Measurements from ENCODE around the gene CASS4. TPM values are rescaled to one million over a fixed set of nuclear protein-coding genes. Genes with fewer than 3 reads are reported as not detected.
A peak's percentile ranks its signal among the peaks of the same experiment; 100 is the strongest.

The CASS4 gene
- polyA plus RNA-seq, 1 experiment, result 36.8 TPM

- H3K27ac ChIP-seq (ENCODE audit: low read depth, low read length), result peak overlapping the region; percentile 65
- H3K4me3 ChIP-seq (ENCODE audit: low read depth, low read length), result no peak overlapping the region
- CTCF ChIA-PET, result interaction anchor here (0.9 kb wide), 1 partner anchor 15 kb away, joined by 3 read pairs; no protein-coding TSS in a partner anchor
- DNase-seq (ENCODE audit: low read depth, low spot score), result no peak
- POLR2A ChIA-PET, result interaction anchor here (3.1 kb wide), 1 partner anchor 8 kb away, joined by 52 read pairs; no protein-coding TSS in a partner anchor
- no peaks in the 10 kb centered on the region for H3K27me3 ChIP-seq (ENCODE audit: control insufficient read depth, insufficient read depth, low read length)
- TF ChIP-seq CTCF (IDR thresholded peaks at IDR 0.05; ENCODE audit: low read depth, low read length), result no peak
- H3K9me3 ChIP-seq (ENCODE audit: control insufficient read depth, insufficient read depth, low read length), result no peaks in the 10 kb centered on the region; the same call in 1 of the 2 replicates
Measured at GRCh38 chr20:56437196-56437960, 25.3 kb downstream of the CASS4 start.

- peak; percentile 32 for DNase-seq (ENCODE audit: low read depth, low spot score)
- Histone ChIP-seq H3K27ac (ENCODE audit: low read depth, low read length) (peak overlapping the region; percentile 97), H3K9me3 (ENCODE audit: control insufficient read depth, insufficient read depth, low read length) (no peaks in the 10 kb centered on the region; the same call in 1 of the 2 replicates), H3K4me3 (ENCODE audit: low read depth, low read length) (no peak overlapping the region), H3K27me3 (ENCODE audit: control insufficient read depth, insufficient read depth, low read length) (no peaks in the 10 kb centered on the region)
- TF ChIP-seq CTCF (IDR thresholded peaks at IDR 0.05; ENCODE audit: low read depth, low read length), result no peak
- CTCF ChIA-PET, result interaction anchor here (1.0 kb wide), 1 partner anchor 32 kb away, joined by 4 read pairs; no protein-coding TSS in a partner anchor
- POLR2A ChIA-PET, result interaction anchor here (0.7 to 3.1 kb wide), 3 partner anchors 9 to 46 kb away, joined by 3 to 52 read pairs (median 3); partner anchors contain the start of genes AURKA and CSTF1
Measured at GRCh38 chr20:56438284-56438683, 26.2 kb downstream of the CASS4 start.

- DNase-seq (ENCODE audit: low read depth, low spot score), result peak; percentile 100
- Histone ChIP-seq H3K27me3 (ENCODE audit: control insufficient read depth, insufficient read depth, low read length) (no peaks in the 10 kb centered on the region), H3K4me3 (ENCODE audit: low read depth, low read length) (no peak overlapping the region), H3K9me3 (ENCODE audit: control insufficient read depth, insufficient read depth, low read length) (no peaks in the 10 kb centered on the region; the same call in 1 of the 2 replicates), H3K27ac (ENCODE audit: low read depth, low read length) (peak overlapping the region; percentile 97)
- TF ChIP-seq CTCF (IDR thresholded peaks at IDR 0.05; ENCODE audit: low read depth, low read length), result no peak
- CTCF ChIA-PET, result no interaction called here
- POLR2A ChIA-PET, result interaction anchor here (1.0 to 3.1 kb wide), 12 partner anchors 10 to 76 kb away, joined by 3 to 52 read pairs (median 8); partner anchors contain the start of genes AURKA, CASS4, CSTF1 and RTF2
Measured at GRCh38 chr20:56439771-56440291, 27.8 kb downstream of the CASS4 start.

GRCh38 chr20:56440346-56441007 is 28.4 kb downstream of the CASS4 start:
- POLR2A ChIA-PET, result interaction anchor here (0.7 to 3.1 kb wide), 13 partner anchors 11 to 76 kb away, joined by 3 to 52 read pairs (median 8); partner anchors contain the start of genes AURKA, CASS4, CSTF1 and RTF2
- H3K9me3 ChIP-seq (ENCODE audit: control insufficient read depth, insufficient read depth, low read length), result no peaks in the 10 kb centered on the region; the same call in 1 of the 2 replicates
- no peak for DNase-seq (ENCODE audit: low read depth, low spot score)
- no peak overlapping the region for H3K4me3 ChIP-seq (ENCODE audit: low read depth, low read length)
- H3K27me3 ChIP-seq (ENCODE audit: control insufficient read depth, insufficient read depth, low read length), result no peaks in the 10 kb centered on the region
- no peak for TF ChIP-seq CTCF (IDR thresholded peaks at IDR 0.05; ENCODE audit: low read depth, low read length)
- H3K27ac ChIP-seq (ENCODE audit: low read depth, low read length), result peak overlapping the region; percentile 97
- CTCF ChIA-PET, result interaction anchor here (0.8 kb wide), 1 partner anchor 43 kb away, joined by 6 read pairs; no protein-coding TSS in a partner anchor
